GM06990 (cell line): ENCODE data around the gene MAPK8IP2.
A peak's percentile ranks its signal among the peaks of the same experiment; 100 is the strongest.
"Not testable (repeated sequence)": the region's sequence is repeated elsewhere in the genome, so short reads cannot be mapped to it uniquely, and the experiment has no call there.

Experiments used
- DNase-seq: peaks from one replicate; pipeline ENCODE4 v3.0.0-alpha.2; 2011; ENCODE audit not compliant: insufficient read length; ENCODE audit errors: extremely low read depth
- H3K27me3 ChIP-seq: replicated peaks from 2 replicates; pipeline ENCODE4 v1.6.0; 2011; ENCODE audit warnings: low read length; ENCODE audit not compliant: control insufficient read depth, insufficient read depth
- H3K36me3 ChIP-seq: 2 replicates; pipeline ENCODE4 v1.5.1; 2011; ENCODE audit warnings: low read length; ENCODE audit not compliant: control insufficient read depth, insufficient read depth
- H3K4me3 ChIP-seq: replicated peaks from 2 replicates; pipeline ENCODE4 v1.5.1; 2011; ENCODE audit warnings: low read depth, mild to moderate bottlenecking, control low read depth, low read length
- TF ChIP-seq, protein P1 (sequence below): IDR thresholded peaks from 2 replicates; pipeline ENCODE4 v1.5.1; 2011; ENCODE audit warnings: low read length, control low read depth, mild to moderate bottlenecking, inconsistent platforms; ENCODE audit not compliant: insufficient read depth, poor library complexity, severe bottlenecking

The MAPK8IP2 gene

GRCh38 chr22:50640857-50641647, 40.5 kb downstream of the MAPK8IP2 start:
- no peak overlapping the region for H3K4me3 ChIP-seq
- H3K36me3 ChIP-seq = no peaks in the 10 kb centered on the region
- TF ChIP-seq, protein P1, sequence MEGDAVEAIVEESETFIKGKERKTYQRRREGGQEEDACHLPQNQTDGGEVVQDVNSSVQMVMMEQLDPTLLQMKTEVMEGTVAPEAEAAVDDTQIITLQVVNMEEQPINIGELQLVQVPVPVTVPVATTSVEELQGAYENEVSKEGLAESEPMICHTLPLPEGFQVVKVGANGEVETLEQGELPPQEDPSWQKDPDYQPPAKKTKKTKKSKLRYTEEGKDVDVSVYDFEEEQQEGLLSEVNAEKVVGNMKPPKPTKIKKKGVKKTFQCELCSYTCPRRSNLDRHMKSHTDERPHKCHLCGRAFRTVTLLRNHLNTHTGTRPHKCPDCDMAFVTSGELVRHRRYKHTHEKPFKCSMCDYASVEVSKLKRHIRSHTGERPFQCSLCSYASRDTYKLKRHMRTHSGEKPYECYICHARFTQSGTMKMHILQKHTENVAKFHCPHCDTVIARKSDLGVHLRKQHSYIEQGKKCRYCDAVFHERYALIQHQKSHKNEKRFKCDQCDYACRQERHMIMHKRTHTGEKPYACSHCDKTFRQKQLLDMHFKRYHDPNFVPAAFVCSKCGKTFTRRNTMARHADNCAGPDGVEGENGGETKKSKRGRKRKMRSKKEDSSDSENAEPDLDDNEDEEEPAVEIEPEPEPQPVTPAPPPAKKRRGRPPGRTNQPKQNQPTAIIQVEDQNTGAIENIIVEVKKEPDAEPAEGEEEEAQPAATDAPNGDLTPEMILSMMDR = no peak
- DNase-seq = no peak
- H3K27me3 ChIP-seq = peaks cover 2% of the 10 kb centered on the region

DNA sequence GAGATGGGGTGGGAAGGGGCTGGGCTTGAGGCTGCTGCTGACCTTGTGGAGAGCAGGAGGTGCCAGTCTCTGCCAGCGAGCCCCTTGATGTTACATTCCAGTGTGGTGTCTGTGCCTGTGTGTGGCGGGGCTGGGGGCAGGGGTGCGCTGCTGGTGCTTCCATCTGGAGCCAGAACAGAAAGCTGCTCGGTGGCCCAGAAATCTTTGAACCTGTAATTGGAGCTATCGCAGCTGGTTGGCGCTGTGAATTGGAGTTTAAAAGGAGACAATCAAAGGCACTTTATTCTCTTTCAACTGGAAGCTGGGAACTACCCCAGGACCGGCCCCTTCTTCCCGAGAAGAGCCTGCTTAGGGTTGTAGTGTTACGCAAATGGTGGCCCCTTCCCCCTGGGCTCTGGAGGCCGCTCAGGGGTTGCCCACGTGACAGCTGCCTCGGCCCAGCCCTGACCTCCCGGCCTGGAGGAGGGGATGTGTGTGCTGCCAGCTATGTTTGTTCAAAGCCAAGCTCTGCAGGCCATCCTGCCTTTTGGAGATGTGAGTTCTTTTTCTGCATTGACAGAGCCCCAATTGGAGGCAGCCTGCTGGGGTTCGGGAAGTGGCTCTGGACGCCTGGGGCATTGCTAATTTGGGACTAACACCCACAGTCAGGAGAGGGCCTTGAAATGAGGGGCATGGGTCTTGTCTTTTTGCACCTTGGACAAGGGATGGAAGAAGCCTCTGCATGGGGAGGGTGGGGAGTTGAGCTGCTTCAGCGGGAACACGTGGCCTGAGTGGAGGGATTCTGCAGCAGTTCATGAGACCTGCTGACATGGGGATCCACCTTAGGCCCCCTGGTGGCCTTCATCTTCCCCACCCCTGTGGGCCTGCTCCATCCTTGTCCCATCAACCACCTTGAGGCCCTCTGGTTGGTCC, 41.4 kb downstream of the MAPK8IP2 start:
- Histone ChIP-seq H3K36me3 (no peaks in the 10 kb centered on the region), H3K4me3 (no peak overlapping the region), H3K27me3 (peaks cover 2% of the 10 kb centered on the region)
- DNase-seq = no peak
- TF ChIP-seq, protein P1 = peak; percentile 6

GRCh38 chr22:50643021-50643820, 42.6 kb downstream of the MAPK8IP2 start:
- DNase-seq, H3K4me3 ChIP-seq, H3K36me3 ChIP-seq, H3K27me3 ChIP-seq: not testable (repeated sequence)

- H3K27me3 ChIP-seq, H3K36me3 ChIP-seq, DNase-seq, H3K4me3 ChIP-seq: not testable (repeated sequence)
Measured at GRCh38 chr22:50643821-50644101, 43.2 kb downstream of the MAPK8IP2 start.

- H3K36me3 ChIP-seq = no peaks in the 10 kb centered on the region
- DNase-seq = no peak
- peaks cover 4% of the 10 kb centered on the region; the same call in 1 of the 2 replicates for H3K27me3 ChIP-seq
- TF ChIP-seq, protein P1 = no peak
- no peak overlapping the region for H3K4me3 ChIP-seq
Measured at GRCh38 chr22:50653256-50653655, 52.7 kb downstream of the MAPK8IP2 start.

GRCh38 chr22:50654664-50655063, 54.1 kb downstream of the MAPK8IP2 start:
- DNase-seq, H3K27me3 ChIP-seq, H3K36me3 ChIP-seq, H3K4me3 ChIP-seq: not testable (repeated sequence)
